Measurements from ENCODE around the gene CAMK2A. TPM values are rescaled to one million over a fixed set of nuclear protein-coding genes. Genes with fewer than 3 reads are reported as not detected.

Gene CAMK2A
- total RNA-seq, 4 donors from 2014 or later: 0.20 to 2.4 (median 1.3) TPM

DNA sequence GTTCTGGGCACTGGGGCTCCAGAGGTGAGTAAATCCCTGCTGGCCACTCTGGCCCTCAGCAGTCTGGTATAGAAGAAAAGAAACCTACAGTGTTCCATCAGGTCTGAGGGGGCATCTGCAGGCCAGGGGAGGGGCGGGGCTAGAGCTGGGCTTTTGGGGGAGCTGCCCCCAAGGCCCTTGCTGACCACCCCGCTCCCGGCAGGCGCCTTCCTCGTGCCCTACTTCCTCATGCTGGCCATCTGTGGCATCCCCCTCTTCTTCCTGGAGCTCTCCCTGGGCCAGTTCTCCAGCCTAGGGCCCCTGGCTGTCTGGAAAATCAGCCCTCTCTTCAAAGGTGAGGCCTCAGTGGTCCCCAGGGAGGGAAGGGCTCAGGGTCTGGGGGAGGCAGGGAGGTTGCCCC lies 93.1 kb downstream of the CAMK2A start:
- Histone ChIP-seq H3K4me3 (no peak overlapping the region), H3K4me1 (no peaks in the 10 kb centered on the region), H3K36me3 (no peaks in the 10 kb centered on the region), H3K27me3 (peaks cover 0 to 12% of the 10 kb centered on the region in 2 donors), H3K9me3 (no peaks in the 10 kb centered on the region), H3K27ac (no peak overlapping the region)
- no peak for TF ChIP-seq EP300 (IDR thresholded peaks at IDR 0.05)
- 86% methylated on average over 5 of the region's 5 CpGs for whole genome bisulfite sequencing, 2 donors
- DNase-seq (ENCODE audit: low spot score in 2 of 2): no peak

DNA sequence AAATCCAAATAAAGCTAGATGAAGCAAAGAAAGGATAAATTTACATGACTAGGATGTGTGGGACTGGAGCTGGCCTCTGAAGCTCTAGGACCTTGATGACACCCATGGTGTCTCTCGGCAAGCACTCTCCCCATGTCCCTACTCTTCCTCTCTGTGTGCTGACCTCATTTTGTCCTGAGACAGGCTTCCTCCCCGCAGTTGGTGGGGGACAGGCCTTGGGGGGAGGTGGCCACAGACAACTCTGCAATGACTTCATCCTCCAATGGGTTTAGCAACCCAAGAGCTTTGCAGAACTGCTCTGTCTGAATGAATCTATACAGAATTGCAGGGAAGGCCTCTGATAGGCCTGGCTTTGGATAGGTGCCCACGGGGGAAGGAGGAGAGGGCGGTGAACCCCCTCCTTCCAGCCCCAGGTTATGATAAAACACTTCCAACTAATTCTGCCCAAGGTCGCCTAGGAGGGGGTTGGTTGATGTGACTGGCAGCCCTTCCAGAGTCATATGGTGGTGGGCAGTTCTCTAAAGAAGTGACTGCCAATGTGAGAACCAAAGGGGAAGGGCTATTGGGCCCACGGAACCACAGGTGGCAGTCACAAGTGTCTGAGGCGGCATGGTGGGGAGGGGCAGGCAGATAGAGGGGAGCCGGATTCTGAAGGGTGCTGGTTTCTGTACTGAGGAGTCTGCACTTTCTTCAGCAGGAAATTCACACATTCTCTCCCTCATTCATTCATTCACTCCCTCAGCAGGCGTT lies 93.7 kb downstream of the CAMK2A start:
- DNase-seq (ENCODE audit: low spot score in 2 of 2): no peak
- Histone ChIP-seq H3K4me1 (no peaks in the 10 kb centered on the region), H3K9me3 (no peaks in the 10 kb centered on the region), H3K4me3 (no peak overlapping the region), H3K27me3 (peaks cover 0 to 13% of the 10 kb centered on the region in 2 donors), H3K27ac (no peak overlapping the region), H3K36me3 (no peaks in the 10 kb centered on the region)
- no peak for TF ChIP-seq EP300 (IDR thresholded peaks at IDR 0.05)
- TF ChIP-seq, protein P1, sequence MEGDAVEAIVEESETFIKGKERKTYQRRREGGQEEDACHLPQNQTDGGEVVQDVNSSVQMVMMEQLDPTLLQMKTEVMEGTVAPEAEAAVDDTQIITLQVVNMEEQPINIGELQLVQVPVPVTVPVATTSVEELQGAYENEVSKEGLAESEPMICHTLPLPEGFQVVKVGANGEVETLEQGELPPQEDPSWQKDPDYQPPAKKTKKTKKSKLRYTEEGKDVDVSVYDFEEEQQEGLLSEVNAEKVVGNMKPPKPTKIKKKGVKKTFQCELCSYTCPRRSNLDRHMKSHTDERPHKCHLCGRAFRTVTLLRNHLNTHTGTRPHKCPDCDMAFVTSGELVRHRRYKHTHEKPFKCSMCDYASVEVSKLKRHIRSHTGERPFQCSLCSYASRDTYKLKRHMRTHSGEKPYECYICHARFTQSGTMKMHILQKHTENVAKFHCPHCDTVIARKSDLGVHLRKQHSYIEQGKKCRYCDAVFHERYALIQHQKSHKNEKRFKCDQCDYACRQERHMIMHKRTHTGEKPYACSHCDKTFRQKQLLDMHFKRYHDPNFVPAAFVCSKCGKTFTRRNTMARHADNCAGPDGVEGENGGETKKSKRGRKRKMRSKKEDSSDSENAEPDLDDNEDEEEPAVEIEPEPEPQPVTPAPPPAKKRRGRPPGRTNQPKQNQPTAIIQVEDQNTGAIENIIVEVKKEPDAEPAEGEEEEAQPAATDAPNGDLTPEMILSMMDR (IDR thresholded peaks at IDR 0.05): no peak
- no peak for TF ChIP-seq POLR2A (IDR thresholded peaks at IDR 0.05)
- 83 to 86% methylated on average over 9 of the region's 9 CpGs for WGBS, 2 donors

DNA sequence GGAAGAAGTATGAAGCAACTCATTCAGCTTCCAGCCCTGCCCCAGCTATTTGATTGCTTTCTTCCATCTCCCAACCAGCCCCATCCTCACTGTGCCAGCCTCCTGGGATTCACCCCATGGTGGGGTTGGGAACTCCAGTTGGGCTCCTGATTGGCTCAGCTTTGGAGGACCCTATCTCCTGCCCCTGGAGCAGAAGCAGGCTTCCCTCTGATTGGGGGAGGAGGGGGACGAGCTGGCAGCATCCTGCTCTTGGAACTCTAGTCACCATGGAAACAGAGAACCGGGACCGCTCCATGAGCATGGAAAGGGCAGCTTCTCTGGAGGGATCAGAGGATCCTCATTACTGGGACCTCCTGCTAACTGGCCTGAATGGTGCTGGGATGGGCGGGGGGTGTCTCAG lies 97.1 kb downstream of the CAMK2A start:
- TF ChIP-seq, protein P1 (IDR thresholded peaks at IDR 0.05): no peak
- no peak for TF ChIP-seq POLR2A (IDR thresholded peaks at IDR 0.05)
- TF ChIP-seq EP300 (IDR thresholded peaks at IDR 0.05): no peak

GRCh38 chr5:150190987-150191386 lies 98.6 kb downstream of the CAMK2A start:
- Histone ChIP-seq H3K27ac (no peak overlapping the region), H3K9me3 (no peaks in the 10 kb centered on the region), H3K36me3 (no peaks in the 10 kb centered on the region), H3K27me3 (peaks cover 0 to 42% of the 10 kb centered on the region in 2 donors), H3K4me1 (peaks cover 0 to 13% (median 3%) of the 10 kb centered on the region in 4 donors), H3K4me3 (no peak overlapping the region)
- 36 to 51% methylated on average over 2 of the region's 2 CpGs for WGBS, 2 donors
- DNase-seq (ENCODE audit: low spot score in 2 of 2): no peak
- TF ChIP-seq EP300 (IDR thresholded peaks at IDR 0.05): no peak
- TF ChIP-seq POLR2A (IDR thresholded peaks at IDR 0.05): no peak

More for the DNA sequence above, 97.1 kb downstream of the CAMK2A start:
- Histone ChIP-seq H3K4me3 (no peak overlapping the region), H3K9me3 (no peaks in the 10 kb centered on the region), H3K27ac (no peak overlapping the region), H3K36me3 (no peaks in the 10 kb centered on the region), H3K27me3 (peaks cover 0 to 42% of the 10 kb centered on the region in 2 donors), H3K4me1 (peaks cover 0 to 13% (median 3%) of the 10 kb centered on the region in 4 donors)
- WGBS, 2 donors: 57 to 68% methylated on average over 4 of the region's 4 CpGs
- DNase-seq (ENCODE audit: low spot score in 2 of 2): no peak

GRCh38 chr5:150190503-150190979 lies 99.0 kb downstream of the CAMK2A start:
- no peak for DNase-seq (ENCODE audit: low spot score in 2 of 2)
- Histone ChIP-seq H3K9me3 (no peaks in the 10 kb centered on the region), H3K27me3 (peaks cover 0 to 42% of the 10 kb centered on the region in 2 donors), H3K4me3 (no peak overlapping the region), H3K36me3 (no peaks in the 10 kb centered on the region), H3K4me1 (peaks cover 0 to 13% (median 3%) of the 10 kb centered on the region in 4 donors), H3K27ac (no peak overlapping the region)
- TF ChIP-seq EP300 (IDR thresholded peaks at IDR 0.05) (no peak), POLR2A (IDR thresholded peaks at IDR 0.05) (no peak)
- TF ChIP-seq, protein P1 (IDR thresholded peaks at IDR 0.05): no peak
- 47 to 68% methylated on average over 3 to 14 of the region's 16 CpGs for WGBS, 2 donors

Measured in tibial nerve (tissue), 4 donors.